HT1080 (cell line): ENCODE measurements around the gene SLC17A3. TPM values are rescaled to one million over a fixed set of nuclear protein-coding genes. Genes with fewer than 3 reads are reported as not detected.

Experiments
- DNase-seq: peaks from one replicate; pipeline ENCODE4 v3.0.0-alpha.2; 2015; ENCODE audit warnings: low read depth
- total RNA-seq: library from RNA; depleted of rRNA; stranded (reverse); fragments of >200 nt; shearing (Covaris generic); gene quantifications from 2 replicates; pipeline ENCODE4 v1.2.3, GENCODE V29; 2014; rRNA removed

The SLC17A3 gene
- total RNA-seq, 1 experiment from 2014 or later: not detected

DNA sequence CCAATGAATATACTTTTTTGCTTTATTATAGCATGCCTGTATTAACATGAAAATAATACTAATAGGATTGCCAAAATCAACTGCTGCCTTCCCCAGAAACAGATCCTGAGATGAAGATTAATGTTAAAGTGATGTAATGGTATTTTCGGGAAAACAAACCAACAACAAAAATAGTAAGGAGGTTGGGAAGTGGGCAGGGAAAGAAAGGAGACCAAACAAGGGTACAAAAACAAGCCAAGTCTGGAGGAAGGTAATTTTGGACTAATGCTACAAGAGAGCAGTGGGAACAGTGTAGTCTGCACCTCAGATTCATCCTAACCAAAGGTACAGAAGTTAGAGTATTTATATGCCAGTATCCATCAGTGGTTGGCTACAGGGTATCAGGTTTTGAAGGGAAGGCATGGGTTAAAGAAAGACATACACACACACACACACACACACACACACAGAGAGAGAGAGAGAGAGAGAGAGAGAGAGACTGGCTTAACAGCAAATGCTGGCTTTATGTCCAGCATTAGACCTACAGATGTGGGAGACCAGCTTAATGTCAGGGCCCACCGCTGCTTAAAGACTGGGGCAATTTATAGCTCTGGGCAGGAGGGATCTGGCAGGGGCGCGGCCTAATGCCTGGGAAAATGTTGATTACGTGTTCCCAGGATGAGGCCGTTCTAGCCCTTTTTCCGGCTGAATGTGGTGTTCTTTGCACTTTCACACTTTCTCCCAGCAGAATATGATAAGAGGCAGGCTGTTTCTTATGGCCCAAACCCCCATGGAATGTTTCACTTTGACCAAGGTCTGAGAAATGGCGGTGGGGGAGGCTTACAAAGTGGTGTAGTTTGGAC, 38.4 kb downstream of the SLC17A3 start:
- peak; percentile 2 for DNase-seq

DNA sequence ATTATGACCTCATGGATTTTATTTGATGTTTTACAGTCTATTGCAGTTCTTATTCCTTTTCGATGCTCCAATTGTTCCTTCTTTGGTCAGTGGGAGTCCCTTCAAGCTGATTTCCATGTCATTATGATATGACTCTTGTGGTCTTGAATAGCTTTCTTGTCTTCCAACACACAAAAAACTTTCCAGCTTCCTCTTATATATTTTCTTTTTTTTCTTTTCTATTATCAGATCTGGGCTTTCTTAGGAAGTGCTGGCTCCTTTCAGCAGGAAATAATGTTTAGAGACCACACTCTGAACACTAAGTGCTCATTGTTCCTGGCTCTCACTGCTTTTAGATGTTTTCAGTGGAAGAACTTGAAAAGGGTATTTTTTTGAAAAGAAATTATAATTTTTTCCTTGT, 39.1 kb downstream of the SLC17A3 start:
- no peak for DNase-seq

DNA sequence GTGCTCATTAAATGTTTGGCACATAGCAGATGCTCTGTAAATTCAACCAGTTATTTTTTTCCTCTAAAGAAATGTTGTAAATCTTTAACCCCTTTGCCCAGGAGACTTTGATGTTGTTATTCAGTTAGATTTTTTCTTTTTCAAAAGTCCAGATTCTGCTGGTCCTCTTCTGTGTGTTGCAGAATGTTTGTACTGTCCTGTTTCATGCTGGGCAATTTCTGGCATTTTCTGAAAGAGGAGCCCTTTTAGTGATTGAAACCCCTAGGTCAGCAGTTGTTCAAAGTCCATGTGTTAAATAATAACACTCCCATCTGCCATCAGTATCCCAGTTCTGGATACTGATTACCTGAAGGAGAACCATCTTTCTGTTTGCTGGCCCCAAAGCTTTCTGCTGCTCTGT, 40.9 kb downstream of the SLC17A3 start:
- DNase-seq: no peak

DNA sequence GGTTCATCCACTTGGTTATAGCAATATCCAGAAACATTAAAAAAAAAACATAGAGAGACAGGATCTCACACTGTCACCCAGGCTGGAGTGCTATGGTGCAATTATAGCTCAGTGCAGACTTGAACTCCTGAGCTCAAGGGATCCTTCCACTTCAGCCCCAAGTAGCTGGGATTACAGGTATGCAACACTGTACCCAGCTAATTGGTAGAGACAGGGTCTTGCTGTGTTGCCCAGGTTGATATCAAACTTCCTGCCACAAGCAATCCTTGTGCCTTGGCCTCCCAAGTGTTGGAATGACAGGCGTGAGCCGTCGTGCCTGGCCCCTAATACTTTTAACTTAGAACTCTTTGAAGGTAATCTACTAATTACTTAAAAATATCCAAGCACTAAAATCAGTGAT, 41.4 kb downstream of the SLC17A3 start:
- no peak for DNase-seq

DNA sequence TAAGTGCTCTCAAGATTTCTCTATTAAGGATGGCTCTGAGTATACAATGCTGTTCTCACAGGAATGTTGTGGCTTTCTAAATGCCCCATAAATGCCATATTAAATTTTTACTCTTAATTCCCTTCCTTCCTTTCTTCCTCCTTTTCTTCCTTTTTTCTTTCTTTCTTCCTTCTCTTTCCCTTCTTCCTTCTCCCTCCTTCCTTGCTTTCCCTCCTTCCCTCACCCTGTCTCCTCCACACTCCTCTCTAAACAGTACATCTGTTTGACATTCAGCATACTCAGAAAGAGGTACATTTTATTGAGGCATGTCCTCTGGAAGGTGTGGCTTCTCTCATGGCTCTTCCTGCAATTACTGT, 41.8 kb downstream of the SLC17A3 start:
- DNase-seq: no peak

GRCh38 chr6:25831532-25832306, 42.3 kb downstream of the SLC17A3 start, which contains the start of gene SLC17A1:
TSS of gene SLC17A1 (minus strand) at chr6:25832052. CDS start at chr6:25830557, 1,495 bp downstream.
- DNase-seq: no peak

GRCh38 chr6:25830458-25830857, 43.6 kb downstream of the SLC17A3 start:
- DNase-seq: no peak

GRCh38 chr6:25829375-25829774, 44.7 kb downstream of the SLC17A3 start:
- no peak for DNase-seq

- DNase-seq: no peak
Observed at GRCh38 chr6:25821341-25821740, 52.7 kb downstream of the SLC17A3 start.

DNA sequence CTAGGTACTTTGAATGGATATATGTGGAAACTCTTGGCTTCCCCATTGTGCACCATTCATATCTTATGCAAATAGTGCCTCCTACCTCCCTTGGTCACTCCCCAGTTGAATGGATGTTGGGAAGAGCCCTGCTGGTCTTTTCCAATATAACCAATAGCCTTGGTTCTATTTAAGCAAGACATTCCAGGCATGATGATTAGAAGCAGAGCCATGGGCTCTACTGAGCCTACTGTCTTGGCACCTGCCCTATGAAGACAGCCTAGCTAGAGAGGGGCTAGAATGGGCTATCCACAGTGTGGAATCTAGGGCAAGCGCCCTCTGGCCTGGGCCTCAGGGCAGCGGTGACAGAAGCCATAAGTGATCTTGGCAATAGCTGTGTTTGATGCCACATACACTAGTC, 57.8 kb downstream of the SLC17A3 start:
- no peak for DNase-seq

- no peak for DNase-seq
Observed at GRCh38 chr6:25815194-25815593, 58.8 kb downstream of the SLC17A3 start.

DNA sequence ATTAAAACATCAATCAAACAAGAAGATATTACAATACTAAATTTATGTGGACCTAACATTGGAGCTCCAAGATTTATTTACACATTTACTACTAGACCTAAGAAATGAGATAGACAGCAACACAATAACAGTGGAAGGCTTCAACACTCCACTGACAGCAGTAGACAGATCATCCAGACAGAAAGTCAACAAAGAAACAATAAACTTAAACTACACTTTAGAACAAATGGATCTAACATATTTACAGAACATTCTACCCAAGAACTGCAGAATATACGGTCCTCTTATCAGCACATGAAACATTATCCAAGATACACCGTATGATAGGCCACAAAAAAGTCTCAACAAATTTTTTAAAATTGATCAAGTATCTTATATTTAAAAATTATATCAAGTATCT, 69.2 kb downstream of the SLC17A3 start:
- DNase-seq: no peak

DNA sequence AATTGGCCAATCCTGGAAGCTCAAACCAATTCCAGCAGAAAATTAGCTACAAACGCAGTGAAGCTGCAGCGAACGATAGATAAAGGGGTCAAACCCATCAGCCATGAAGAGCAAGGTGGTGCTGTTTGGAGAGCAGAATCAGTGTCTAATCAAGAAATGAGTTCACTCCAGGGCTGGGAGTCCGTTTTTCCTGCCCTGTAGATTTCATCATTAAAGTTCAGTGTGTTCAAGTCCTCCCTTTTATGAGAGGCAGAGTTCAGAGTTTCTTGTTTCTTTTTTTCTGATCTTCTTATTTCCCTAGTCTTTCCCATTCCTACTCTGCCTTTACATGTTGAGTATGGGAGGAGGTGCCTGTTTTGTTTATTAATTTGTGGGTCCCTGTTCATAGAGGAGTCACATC, 72.6 kb downstream of the SLC17A3 start:
- DNase-seq: no peak

Other genes with a start within 250 kb of the SLC17A3 start
- not detected in 2 replicates for gene SCGN, start 222.0 kb downstream of the SLC17A3 start, total RNA-seq
- not detected in 2 replicates for gene SLC17A4, start 119.5 kb downstream of the SLC17A3 start, total RNA-seq
- gene SLC17A1, start 42.2 kb downstream of the SLC17A3 start, total RNA-seq: not detected in 2 replicates
- gene SLC17A2, start 56.4 kb upstream of the SLC17A3 start, total RNA-seq: not detected in 2 replicates
- 3.8 and 4.3 TPM in 2 replicates for gene TRIM38, start 88.6 kb upstream of the SLC17A3 start, total RNA-seq
- 3.4 and 3.8 TPM in 2 replicates for gene HFE, start 213.2 kb upstream of the SLC17A3 start, total RNA-seq